Measurements from ENCODE around the gene C16orf96. TPM values are rescaled to one million over a fixed set of nuclear protein-coding genes. Genes with fewer than 3 reads are reported as not detected.

The C16orf96 gene
- total RNA-seq, 1 donor from 2014 or later: 0.45 TPM

- Mint-ChIP-seq H3K36me3 (peaks cover 11% of the 10 kb centered on the region), H3K4me1 (peaks cover 20% of the 10 kb centered on the region)
These were observed 70.3 kb downstream of the C16orf96 start for GRCh38 chr16:4626396-4626795.

DNA sequence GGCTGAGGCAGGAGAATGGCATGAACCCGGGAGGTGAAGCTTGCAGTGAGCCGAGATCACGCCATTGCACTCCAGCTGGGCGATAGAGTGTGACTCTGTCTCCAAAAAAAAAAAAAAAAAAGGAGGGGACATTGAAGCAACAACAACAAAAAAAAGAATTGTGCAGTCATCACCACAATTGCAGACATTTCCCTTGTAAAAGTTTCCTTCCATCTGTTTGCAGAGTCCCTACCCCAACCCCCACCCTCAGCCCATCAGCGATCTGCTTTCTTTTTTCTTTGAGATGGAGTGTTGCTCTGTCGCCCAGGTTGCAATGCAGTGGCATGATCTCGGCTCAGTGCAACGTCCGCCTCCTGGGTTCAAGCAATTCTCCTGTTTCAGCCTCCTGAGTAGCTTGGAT, 72.1 kb downstream of the C16orf96 start:
- Mint-ChIP-seq H3K4me1 (peaks cover 20% of the 10 kb centered on the region), H3K9me3 (peaks cover 6% of the 10 kb centered on the region), H3K27ac (no peak overlapping the region), H3K36me3 (peaks cover 16% of the 10 kb centered on the region), H3K27me3 (ENCODE audit: low read depth) (no peaks in the 10 kb centered on the region), H3K4me3 (no peak overlapping the region)
- no peak for DNase-seq (ENCODE audit: low spot score in 2 of 2, unreplicated experiment in 2 of 2)
- no peak for TF ChIP-seq CTCF (IDR thresholded peaks at IDR 0.05; ENCODE audit: unreplicated experiment)

More at GRCh38 chr16:4626396-4626795, 70.3 kb downstream of the C16orf96 start:
- Mint-ChIP-seq H3K9me3 (peaks cover 5% of the 10 kb centered on the region), H3K27ac (peak overlapping the region; percentile 97), H3K27me3 (ENCODE audit: low read depth) (no peaks in the 10 kb centered on the region), H3K4me3 (peak overlapping the region; percentile 92)
- DNase-seq (ENCODE audit: low spot score in 2 of 2, unreplicated experiment in 2 of 2): no peak
- no peak for TF ChIP-seq CTCF (IDR thresholded peaks at IDR 0.05; ENCODE audit: unreplicated experiment)

DNA sequence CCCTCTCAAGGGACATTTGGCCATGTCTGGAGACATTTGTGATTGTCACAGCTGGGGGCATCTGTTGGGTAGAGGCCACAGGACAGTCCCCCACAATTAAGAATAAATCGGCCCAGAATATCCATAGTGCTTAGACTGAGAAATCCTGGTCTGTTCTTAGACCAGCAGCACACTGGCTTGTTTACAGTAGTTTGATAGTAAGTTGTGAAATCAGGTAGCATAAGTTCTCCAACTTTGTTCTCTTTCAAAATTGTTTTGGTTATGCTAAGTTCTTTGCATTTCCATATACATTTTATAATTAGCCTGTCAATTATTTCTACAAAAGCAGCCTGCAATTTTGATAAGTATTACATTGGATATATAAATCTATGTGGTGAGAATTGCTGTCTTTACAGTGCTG, 75.3 kb downstream of the C16orf96 start:
- no peak for TF ChIP-seq CTCF (IDR thresholded peaks at IDR 0.05; ENCODE audit: unreplicated experiment)
- Mint-ChIP-seq H3K27me3 (ENCODE audit: low read depth) (no peaks in the 10 kb centered on the region), H3K27ac (no peak overlapping the region), H3K4me3 (no peak overlapping the region), H3K36me3 (peaks cover 20% of the 10 kb centered on the region), H3K4me1 (peaks cover 8% of the 10 kb centered on the region), H3K9me3 (peaks cover 6% of the 10 kb centered on the region)
- DNase-seq (ENCODE audit: low spot score in 2 of 2, unreplicated experiment in 2 of 2): no peak

DNA sequence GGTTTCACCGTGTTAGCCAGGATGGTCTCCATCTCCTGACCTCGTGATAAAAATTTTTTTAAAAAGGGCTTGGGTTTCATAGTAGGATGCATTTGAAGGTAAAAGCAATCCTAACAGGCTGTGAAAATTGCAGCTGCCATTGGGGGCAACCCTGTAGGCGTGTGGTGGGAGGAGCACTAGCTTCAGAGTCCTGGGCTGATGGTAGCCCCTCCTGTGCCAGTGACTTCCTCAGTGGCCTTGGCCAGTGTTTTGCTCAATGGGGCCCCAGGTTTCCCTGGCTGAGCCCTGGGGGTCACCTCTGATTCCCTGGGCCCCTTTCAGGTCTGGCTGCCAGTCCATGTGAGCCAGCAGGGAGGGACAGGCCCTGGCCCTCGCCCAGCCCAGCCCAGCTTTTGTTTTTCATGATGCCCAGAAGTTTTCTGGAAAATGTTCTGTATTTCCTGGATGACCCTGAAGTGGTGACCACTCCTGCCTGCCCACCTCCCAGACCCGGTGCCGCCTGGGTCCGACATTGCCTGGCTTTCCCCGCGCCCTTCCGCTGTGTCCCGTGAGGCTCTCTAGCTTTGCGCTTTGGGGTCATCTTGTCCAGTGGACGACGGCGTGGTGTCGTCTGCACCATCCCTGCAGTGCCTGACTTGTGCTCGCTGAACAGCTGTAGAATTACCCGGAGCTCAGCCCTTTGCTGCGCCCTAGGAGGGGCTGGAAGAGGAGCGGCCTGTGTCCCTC, 77.9 kb downstream of the C16orf96 start:
- no peaks in the 10 kb centered on the region for H3K4me1 Mint-ChIP-seq
- no peak overlapping the region for H3K4me3 Mint-ChIP-seq
- TF ChIP-seq CTCF (IDR thresholded peaks at IDR 0.05; ENCODE audit: unreplicated experiment): no peak
- H3K36me3 Mint-ChIP-seq: peaks cover 20% of the 10 kb centered on the region
- no peak for DNase-seq (ENCODE audit: low spot score in 2 of 2, unreplicated experiment in 2 of 2)
- H3K9me3 Mint-ChIP-seq: peaks cover 6% of the 10 kb centered on the region
- H3K27ac Mint-ChIP-seq: no peak overlapping the region
- no peaks in the 10 kb centered on the region for H3K27me3 Mint-ChIP-seq (ENCODE audit: low read depth)

GRCh38 chr16:4634768-4635167, 78.6 kb downstream of the C16orf96 start:
- Mint-ChIP-seq H3K27me3 (ENCODE audit: low read depth) (no peaks in the 10 kb centered on the region), H3K4me3 (no peak overlapping the region), H3K9me3 (peaks cover 6% of the 10 kb centered on the region), H3K36me3 (peaks cover 17% of the 10 kb centered on the region), H3K4me1 (no peaks in the 10 kb centered on the region), H3K27ac (no peak overlapping the region)
- TF ChIP-seq CTCF (IDR thresholded peaks at IDR 0.05; ENCODE audit: unreplicated experiment): no peak
- no peak for DNase-seq (ENCODE audit: low spot score in 2 of 2, unreplicated experiment in 2 of 2)
